ENCODE data around the gene CNKSR2. TPM values are rescaled to one million over a fixed set of nuclear protein-coding genes. Genes with fewer than 3 reads are reported as not detected.

Gene CNKSR2
- total RNA-seq, 6 experiments from 2014 or later: not detected

DNA sequence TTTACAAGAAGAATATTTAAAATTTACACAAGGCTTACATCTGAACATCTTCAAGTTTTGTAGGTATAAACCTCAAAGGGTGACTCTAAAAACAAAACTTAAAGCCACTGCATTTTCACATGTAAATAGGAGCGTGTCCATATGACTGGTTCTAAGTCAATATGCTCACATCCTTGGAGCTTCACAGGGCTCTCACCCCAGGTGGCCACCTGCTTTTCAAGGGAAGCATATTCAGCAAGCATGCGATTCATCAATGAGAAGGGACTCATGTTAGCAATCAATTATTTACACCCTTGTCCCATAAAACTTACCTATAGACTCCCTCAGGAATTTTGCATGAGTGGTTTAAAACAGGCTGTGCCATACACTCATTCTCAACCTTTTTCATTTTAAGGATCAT is 301.7 kb downstream of the CNKSR2 start:
- Mint-ChIP-seq H3K4me3 (no peak overlapping the region), H3K4me1 (ENCODE audit: low read depth) (no peaks in the 10 kb centered on the region), H3K36me3 (ENCODE audit: low read depth) (no peaks in the 10 kb centered on the region), H3K27ac (no peak overlapping the region), H3K27me3 (ENCODE audit: insufficient read depth) (peaks cover 4% of the 10 kb centered on the region; the same call in 1 of the 2 replicates), H3K9me3 (no peaks in the 10 kb centered on the region)
- TF ChIP-seq CTCF (IDR thresholded peaks at IDR 0.05): no peak
- no peak for DNase-seq

GRCh38 chrX:21678048-21678612 is 303.9 kb downstream of the CNKSR2 start:
- Mint-ChIP-seq H3K4me1 (ENCODE audit: low read depth) (no peaks in the 10 kb centered on the region), H3K9me3 (no peaks in the 10 kb centered on the region), H3K27ac (no peak overlapping the region), H3K27me3 (ENCODE audit: insufficient read depth) (peaks cover 4% of the 10 kb centered on the region; the same call in 1 of the 2 replicates), H3K36me3 (ENCODE audit: low read depth) (no peaks in the 10 kb centered on the region), H3K4me3 (no peak overlapping the region)
- no peak for TF ChIP-seq CTCF (IDR thresholded peaks at IDR 0.05)
- DNase-seq: no peak

- Mint-ChIP-seq H3K36me3 (ENCODE audit: low read depth) (no peaks in the 10 kb centered on the region), H3K4me3 (no peak overlapping the region), H3K9me3 (no peaks in the 10 kb centered on the region), H3K27me3 (ENCODE audit: insufficient read depth) (no peaks in the 10 kb centered on the region), H3K27ac (no peak overlapping the region), H3K4me1 (ENCODE audit: low read depth) (0 out of 2 replicates have a peak, but pooled peaks cover 6% of the 10 kb centered on the region)
- peak; percentile 18 for DNase-seq
- no peak for TF ChIP-seq CTCF (IDR thresholded peaks at IDR 0.05)
Measured at GRCh38 chrX:21683941-21684340, 309.7 kb downstream of the CNKSR2 start.

DNA sequence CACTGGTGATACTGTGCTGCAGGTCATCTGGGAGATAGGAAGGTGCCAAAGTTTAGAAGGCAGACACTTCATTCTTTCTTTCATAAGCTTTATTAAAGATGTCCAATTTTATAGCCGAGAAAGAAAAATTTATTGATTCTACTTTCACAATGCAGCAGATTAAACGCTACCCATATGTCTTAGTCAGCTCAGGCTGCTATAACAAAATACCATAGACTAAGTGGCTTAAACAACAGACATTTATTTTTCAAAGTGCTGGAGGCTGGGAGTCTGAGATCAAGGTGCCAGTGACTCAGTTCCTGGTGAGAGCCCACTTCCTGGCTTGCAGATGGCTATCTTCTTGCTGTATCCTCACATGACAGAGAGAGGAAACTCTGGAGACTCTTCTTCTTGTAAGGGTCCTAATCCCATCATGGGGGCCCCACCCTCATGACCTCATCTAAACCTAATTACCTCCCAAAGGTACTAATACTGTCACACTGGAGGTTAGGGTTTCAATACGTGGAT is 317.3 kb downstream of the CNKSR2 start:
- Mint-ChIP-seq H3K27ac (no peak overlapping the region), H3K9me3 (no peaks in the 10 kb centered on the region), H3K36me3 (ENCODE audit: low read depth) (no peaks in the 10 kb centered on the region), H3K4me3 (no peak overlapping the region), H3K27me3 (ENCODE audit: insufficient read depth) (no peaks in the 10 kb centered on the region), H3K4me1 (ENCODE audit: low read depth) (no peaks in the 10 kb centered on the region; the same call in 1 of the 2 replicates)
- DNase-seq: no peak
- TF ChIP-seq CTCF (IDR thresholded peaks at IDR 0.05): no peak

- no peak for TF ChIP-seq CTCF (IDR thresholded peaks at IDR 0.05)
- H3K27me3 Mint-ChIP-seq (ENCODE audit: insufficient read depth): no peaks in the 10 kb centered on the region
- H3K36me3 Mint-ChIP-seq (ENCODE audit: low read depth): no peaks in the 10 kb centered on the region
- no peak for DNase-seq
- H3K9me3 Mint-ChIP-seq: no peaks in the 10 kb centered on the region
- H3K27ac Mint-ChIP-seq: no peak overlapping the region
- H3K4me1 Mint-ChIP-seq (ENCODE audit: low read depth): no peaks in the 10 kb centered on the region
- H3K4me3 Mint-ChIP-seq: no peak overlapping the region
Measured at GRCh38 chrX:21698272-21698671, 324.1 kb downstream of the CNKSR2 start.
